ENCODE results near the gene PMM2. TPM values are rescaled to one million over a fixed set of nuclear protein-coding genes. Genes with fewer than 3 reads are reported as not detected.

PMM2 gene
- total and polyA plus RNA-seq, 2 donors (not counting 3 experiments of a cell fraction or from before 2014, with no cell fraction given), result 29.0 to 61.3 TPM

DNA sequence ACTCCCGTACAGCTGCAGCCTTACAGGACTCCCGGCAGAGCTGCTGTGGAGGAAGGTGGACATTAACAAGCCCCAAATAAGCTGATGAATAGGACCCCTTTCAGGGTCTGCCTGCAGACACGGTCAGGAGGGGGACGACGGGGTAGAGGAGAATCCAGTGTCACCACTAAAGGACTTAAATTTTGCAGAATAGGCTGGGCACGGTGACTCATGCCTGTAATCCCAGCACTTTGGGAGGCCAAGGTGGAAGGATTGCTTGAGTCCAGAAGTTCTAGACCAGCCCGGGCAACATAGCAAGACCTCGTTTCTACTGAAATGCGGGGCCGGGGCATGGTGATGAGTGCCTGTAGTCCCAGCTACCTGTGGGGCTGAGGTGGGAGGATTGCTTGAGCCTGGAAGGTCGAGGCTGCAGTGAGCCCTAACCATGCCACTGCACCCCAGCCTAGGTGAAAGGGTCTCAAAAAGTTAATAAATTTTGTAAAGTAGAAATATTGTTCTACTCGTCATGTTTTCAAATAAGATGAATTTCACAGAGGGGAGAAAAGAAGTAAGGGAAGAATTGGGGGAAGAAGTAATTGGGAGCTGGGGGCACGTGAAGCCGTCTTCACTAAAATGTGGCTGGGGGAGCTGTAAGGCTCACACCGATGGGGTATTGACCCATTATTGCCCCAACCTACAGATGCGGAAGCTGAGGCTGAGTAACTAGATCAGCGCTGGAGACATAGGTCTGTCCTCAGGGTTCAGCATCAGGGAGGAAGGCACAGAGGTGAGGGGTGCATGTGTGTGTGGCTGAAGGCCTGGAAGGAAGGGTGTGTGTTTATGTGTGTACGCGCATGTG is 89.2 kb downstream of the PMM2 start:
- intact Hi-C loops (cut with micrococcal nuclease) (loop anchor here (1.0 to 5.0 kb wide), 2 partner anchors 120 to 320 kb away; no protein-coding TSS in a partner anchor), dilution Hi-C loops (cut with MboI; ENCODE audit: extremely low pct_ligation_motif_present, low sequenced_read_pairs) (no loop called here)
- no peak overlapping the region for H3K9ac ChIP-seq (replicated peaks; ENCODE audit: extremely low read depth, insufficient read depth, low read length)
- no peaks in the 10 kb centered on the region for H3K9me1 ChIP-seq (replicated peaks; ENCODE audit: control insufficient read depth, extremely low read depth, insufficient read depth, low read length)
- H3K9me3 ChIP-seq (replicated peaks; ENCODE audit: control insufficient read depth, insufficient read depth, low read length), result no peaks in the 10 kb centered on the region
- ChIA-PET CTCF (interaction anchor here (1.2 to 5.2 kb wide), 2 partner anchors 8 to 122 kb away, joined by 3 to 23 read pairs; no protein-coding TSS in a partner anchor), POLR2A (no interaction called here)
- no peak for DNase-seq (ENCODE audit: low read depth, low spot score)
- no peaks in the 10 kb centered on the region for H3K27me3 ChIP-seq (ENCODE audit: control insufficient read depth in 2 of 2, insufficient read depth in 2 of 2, low read length in 2 of 2)
- H3K4me1 ChIP-seq (ENCODE audit: control insufficient read depth, extremely low read depth, insufficient read depth, low read length), result peaks cover 12% of the 10 kb centered on the region
- no peak overlapping the region for H3K27ac ChIP-seq (ENCODE audit: insufficient read depth, low read depth, low read length)
- H3K4me2 ChIP-seq (ENCODE audit: insufficient read depth, low read length), result no peak overlapping the region
- H3K4me3 ChIP-seq (replicated peaks in 1 of 3; ENCODE audit: insufficient read depth in 1 of 3, low read depth in 1 of 3, low read length in 3 of 3), result no peak overlapping the region
- TF ChIP-seq EZH2 (IDR thresholded peaks at IDR 0.05; ENCODE audit: borderline replicate concordance, low read depth, low read length, severe bottlenecking) (no peak), POLR2AphosphoS5 (IDR thresholded peaks at IDR 0.05; ENCODE audit: insufficient read depth, low read depth, low read length) (no peak), FOS (IDR thresholded peaks at IDR 0.05; ENCODE audit: borderline replicate concordance, insufficient read depth, low read length) (no peak), MYC (IDR thresholded peaks at IDR 0.05; ENCODE audit: low read depth, low read length) (no peak), GATA2 (IDR thresholded peaks at IDR 0.05; ENCODE audit: insufficient read depth, insufficient read length, low read depth, low read length) (no peak), JUN (IDR thresholded peaks at IDR 0.05; ENCODE audit: borderline replicate concordance, insufficient read depth, insufficient read length, low read depth) (no peak), POLR2A (IDR thresholded peaks at IDR 0.05; ENCODE audit: low read depth, low read length) (no peak)
- TF ChIP-seq, protein P1, sequence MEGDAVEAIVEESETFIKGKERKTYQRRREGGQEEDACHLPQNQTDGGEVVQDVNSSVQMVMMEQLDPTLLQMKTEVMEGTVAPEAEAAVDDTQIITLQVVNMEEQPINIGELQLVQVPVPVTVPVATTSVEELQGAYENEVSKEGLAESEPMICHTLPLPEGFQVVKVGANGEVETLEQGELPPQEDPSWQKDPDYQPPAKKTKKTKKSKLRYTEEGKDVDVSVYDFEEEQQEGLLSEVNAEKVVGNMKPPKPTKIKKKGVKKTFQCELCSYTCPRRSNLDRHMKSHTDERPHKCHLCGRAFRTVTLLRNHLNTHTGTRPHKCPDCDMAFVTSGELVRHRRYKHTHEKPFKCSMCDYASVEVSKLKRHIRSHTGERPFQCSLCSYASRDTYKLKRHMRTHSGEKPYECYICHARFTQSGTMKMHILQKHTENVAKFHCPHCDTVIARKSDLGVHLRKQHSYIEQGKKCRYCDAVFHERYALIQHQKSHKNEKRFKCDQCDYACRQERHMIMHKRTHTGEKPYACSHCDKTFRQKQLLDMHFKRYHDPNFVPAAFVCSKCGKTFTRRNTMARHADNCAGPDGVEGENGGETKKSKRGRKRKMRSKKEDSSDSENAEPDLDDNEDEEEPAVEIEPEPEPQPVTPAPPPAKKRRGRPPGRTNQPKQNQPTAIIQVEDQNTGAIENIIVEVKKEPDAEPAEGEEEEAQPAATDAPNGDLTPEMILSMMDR (IDR thresholded peaks at IDR 0.05; ENCODE audit: extremely low read depth in 1 of 2, insufficient read depth in 1 of 2, low read depth in 1 of 2, low read length in 2 of 2), result no peak
- TF ChIP-seq, protein P2, sequence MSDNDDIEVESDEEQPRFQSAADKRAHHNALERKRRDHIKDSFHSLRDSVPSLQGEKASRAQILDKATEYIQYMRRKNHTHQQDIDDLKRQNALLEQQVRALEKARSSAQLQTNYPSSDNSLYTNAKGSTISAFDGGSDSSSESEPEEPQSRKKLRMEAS (IDR thresholded peaks at IDR 0.05; ENCODE audit: insufficient read depth, insufficient read length), result no peak
- no TSS peak for BruUV-seq (replicated peaks)
- H2AFZ ChIP-seq (ENCODE audit: low read depth, low read length), result no peak overlapping the region
- H3K36me3 ChIP-seq (ENCODE audit: control insufficient read depth in 2 of 2, extremely low read depth in 1 of 2, insufficient read depth in 2 of 2, low read length in 2 of 2), result peaks cover 3 to 16% of the 10 kb centered on the region in 2 experiments
- no peaks in the 10 kb centered on the region for H4K20me1 ChIP-seq (replicated peaks; ENCODE audit: control insufficient read depth, extremely low read depth, insufficient read depth, low read length)
- peak; percentile 40 for FAIRE-seq
- H3K79me2 ChIP-seq (ENCODE audit: control insufficient read depth, insufficient read depth, low read length), result no peaks in the 10 kb centered on the region
